ENCODE measurements around the gene CD22. TPM values are rescaled to one million over a fixed set of nuclear protein-coding genes. Genes with fewer than 3 reads are reported as not detected.

Gene CD22
- total and polyA plus RNA-seq, 2 donors (not counting 1 experiment from before 2014, with no cell fraction given), result 0.15 to 1.2 TPM

DNA sequence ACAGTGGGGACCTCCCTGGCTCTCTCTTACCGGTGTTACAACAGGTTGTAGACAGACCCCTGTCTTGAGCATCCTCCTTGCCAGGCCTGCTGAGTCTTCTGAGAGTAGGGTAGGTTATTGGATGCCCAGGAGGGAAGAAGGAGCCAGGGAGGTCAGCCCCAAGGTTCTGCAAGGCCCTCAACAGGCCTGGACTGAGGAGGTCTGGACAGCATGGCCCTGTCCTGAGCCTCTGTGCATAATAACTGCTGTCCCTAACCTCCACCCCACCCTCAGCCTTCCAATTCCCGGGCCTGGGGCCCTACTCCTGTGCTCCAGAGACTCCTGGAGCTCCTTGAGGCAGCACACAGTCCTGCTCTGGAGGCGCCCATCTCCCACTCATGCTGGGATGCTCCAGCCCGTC is 336 bp downstream of the CD22 start:
- H3K4me1 ChIP-seq (ENCODE audit: control insufficient read depth, extremely low read depth, insufficient read depth, low read length), result no peaks in the 10 kb centered on the region
- TF ChIP-seq, protein P1, sequence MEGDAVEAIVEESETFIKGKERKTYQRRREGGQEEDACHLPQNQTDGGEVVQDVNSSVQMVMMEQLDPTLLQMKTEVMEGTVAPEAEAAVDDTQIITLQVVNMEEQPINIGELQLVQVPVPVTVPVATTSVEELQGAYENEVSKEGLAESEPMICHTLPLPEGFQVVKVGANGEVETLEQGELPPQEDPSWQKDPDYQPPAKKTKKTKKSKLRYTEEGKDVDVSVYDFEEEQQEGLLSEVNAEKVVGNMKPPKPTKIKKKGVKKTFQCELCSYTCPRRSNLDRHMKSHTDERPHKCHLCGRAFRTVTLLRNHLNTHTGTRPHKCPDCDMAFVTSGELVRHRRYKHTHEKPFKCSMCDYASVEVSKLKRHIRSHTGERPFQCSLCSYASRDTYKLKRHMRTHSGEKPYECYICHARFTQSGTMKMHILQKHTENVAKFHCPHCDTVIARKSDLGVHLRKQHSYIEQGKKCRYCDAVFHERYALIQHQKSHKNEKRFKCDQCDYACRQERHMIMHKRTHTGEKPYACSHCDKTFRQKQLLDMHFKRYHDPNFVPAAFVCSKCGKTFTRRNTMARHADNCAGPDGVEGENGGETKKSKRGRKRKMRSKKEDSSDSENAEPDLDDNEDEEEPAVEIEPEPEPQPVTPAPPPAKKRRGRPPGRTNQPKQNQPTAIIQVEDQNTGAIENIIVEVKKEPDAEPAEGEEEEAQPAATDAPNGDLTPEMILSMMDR (conservative IDR thresholded peaks at IDR 0.05 in 1 of 2, IDR thresholded peaks at IDR 0.05 in 1 of 2; ENCODE audit: low read depth in 1 of 2, low read length in 2 of 2), result no peak
- TF ChIP-seq EZH2 (IDR thresholded peaks at IDR 0.05; ENCODE audit: low read length, missing control alignments), result no peak
- no peak overlapping the region for H3K27ac ChIP-seq (ENCODE audit: insufficient read depth, low read length)
- H3K9ac ChIP-seq (ENCODE audit: insufficient read depth, low read length), result no peak overlapping the region
- DNase-seq (ENCODE audit: low read depth in 2 of 2), result no peak
- no peaks in the 10 kb centered on the region for H3K79me2 ChIP-seq (ENCODE audit: control insufficient read depth, insufficient read depth, low read length)
- H2AFZ ChIP-seq (ENCODE audit: low read length), result no peak overlapping the region
- no peak overlapping the region for H3K4me2 ChIP-seq (ENCODE audit: extremely low read depth, insufficient read depth, low read length)
- no peaks in the 10 kb centered on the region for H4K20me1 ChIP-seq (ENCODE audit: control insufficient read depth, extremely low read depth, insufficient read depth, low read length)
- no peaks in the 10 kb centered on the region for H3K9me3 ChIP-seq (ENCODE audit: control insufficient read depth, insufficient read depth, low read depth, low read length)
- no peak overlapping the region for H3K4me3 ChIP-seq (replicated peaks in 1 of 4; ENCODE audit: control extremely low read depth in 1 of 4, insufficient read depth in 1 of 4, low read depth in 3 of 4, low read length in 4 of 4)
- no peaks in the 10 kb centered on the region for H3K27me3 ChIP-seq (ENCODE audit: control insufficient read depth, insufficient read depth, low read length)
- no peaks in the 10 kb centered on the region for H3K36me3 ChIP-seq (ENCODE audit: control insufficient read depth, insufficient read depth, low read length)

DNA sequence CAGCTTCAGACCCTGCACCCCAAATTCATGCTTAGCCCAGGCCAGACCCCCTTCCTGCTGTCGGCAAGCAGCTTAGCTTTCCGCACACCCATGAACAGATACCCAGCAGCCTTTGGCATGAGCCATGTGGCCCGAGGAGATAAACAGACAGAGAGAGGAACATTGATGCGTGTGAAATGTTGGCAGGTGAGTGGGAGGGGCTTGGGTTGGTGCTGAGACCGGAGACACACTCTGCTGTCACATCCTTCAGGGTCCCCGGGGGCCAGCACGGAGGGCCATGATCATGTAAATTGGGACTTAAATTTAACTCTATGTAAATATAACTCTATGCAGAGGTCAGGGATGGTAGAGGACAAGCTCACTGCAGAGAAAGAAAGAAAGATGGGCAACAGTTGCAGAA is 1.5 kb downstream of the CD22 start:
- Histone ChIP-seq H3K9me3 (ENCODE audit: control insufficient read depth, insufficient read depth, low read depth, low read length) (no peaks in the 10 kb centered on the region), H2AFZ (ENCODE audit: low read length) (no peak overlapping the region), H3K27me3 (ENCODE audit: control insufficient read depth, insufficient read depth, low read length) (no peaks in the 10 kb centered on the region), H3K79me2 (ENCODE audit: control insufficient read depth, insufficient read depth, low read length) (no peaks in the 10 kb centered on the region), H3K27ac (ENCODE audit: insufficient read depth, low read length) (no peak overlapping the region), H3K9ac (ENCODE audit: insufficient read depth, low read length) (no peak overlapping the region), H4K20me1 (ENCODE audit: control insufficient read depth, extremely low read depth, insufficient read depth, low read length) (no peaks in the 10 kb centered on the region), H3K4me3 (replicated peaks in 1 of 4; ENCODE audit: control extremely low read depth in 1 of 4, insufficient read depth in 1 of 4, low read depth in 3 of 4, low read length in 4 of 4) (no peak overlapping the region), H3K4me2 (ENCODE audit: extremely low read depth, insufficient read depth, low read length) (no peak overlapping the region), H3K4me1 (ENCODE audit: control insufficient read depth, extremely low read depth, insufficient read depth, low read length) (no peaks in the 10 kb centered on the region), H3K36me3 (ENCODE audit: control insufficient read depth, insufficient read depth, low read length) (no peaks in the 10 kb centered on the region)
- no peak for DNase-seq (ENCODE audit: low read depth in 2 of 2)
- TF ChIP-seq, protein P1 (conservative IDR thresholded peaks at IDR 0.05 in 1 of 2, IDR thresholded peaks at IDR 0.05 in 1 of 2; ENCODE audit: low read depth in 1 of 2, low read length in 2 of 2), result no peak
- TF ChIP-seq EZH2 (IDR thresholded peaks at IDR 0.05; ENCODE audit: low read length, missing control alignments), result no peak

DNA sequence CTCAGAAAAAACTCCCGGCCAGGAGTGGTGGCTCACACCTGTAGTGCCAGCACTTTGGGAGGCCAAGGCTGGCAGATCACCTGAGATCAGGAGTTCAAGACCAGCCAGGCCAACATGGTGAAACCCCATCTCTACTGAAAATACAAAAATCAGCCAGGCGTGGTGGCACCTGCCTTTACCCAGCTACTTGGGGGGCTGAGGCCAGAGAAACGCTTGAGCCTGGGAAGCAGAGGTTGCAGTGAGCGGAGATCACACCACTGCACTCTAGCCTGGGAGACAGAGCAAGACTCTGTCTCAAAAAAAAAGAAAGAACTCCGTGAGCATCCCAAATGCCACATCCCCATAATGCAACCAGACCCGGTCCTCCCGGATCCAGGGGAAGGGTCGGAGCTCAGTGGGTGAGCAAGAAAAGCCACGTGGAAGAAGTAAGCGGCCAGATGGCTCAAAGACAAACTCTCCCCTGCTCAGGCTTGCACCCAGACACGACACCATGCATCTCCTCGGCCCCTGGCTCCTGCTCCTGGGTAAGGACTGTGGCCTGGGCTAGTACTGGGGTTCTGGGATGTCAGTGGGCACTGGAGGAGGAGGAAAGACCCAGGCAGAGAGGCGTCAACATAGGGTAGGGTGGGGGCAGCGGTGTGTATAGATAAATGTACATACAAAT is 2.7 kb downstream of the CD22 start:
- Histone ChIP-seq H4K20me1 (ENCODE audit: control insufficient read depth, extremely low read depth, insufficient read depth, low read length) (no peaks in the 10 kb centered on the region), H3K9ac (ENCODE audit: insufficient read depth, low read length) (no peak overlapping the region), H3K4me2 (ENCODE audit: extremely low read depth, insufficient read depth, low read length) (no peak overlapping the region), H3K27ac (ENCODE audit: insufficient read depth, low read length) (no peak overlapping the region), H3K4me1 (ENCODE audit: control insufficient read depth, extremely low read depth, insufficient read depth, low read length) (no peaks in the 10 kb centered on the region), H3K36me3 (ENCODE audit: control insufficient read depth, insufficient read depth, low read length) (no peaks in the 10 kb centered on the region), H3K9me3 (ENCODE audit: control insufficient read depth, insufficient read depth, low read depth, low read length) (no peaks in the 10 kb centered on the region), H3K79me2 (ENCODE audit: control insufficient read depth, insufficient read depth, low read length) (no peaks in the 10 kb centered on the region), H2AFZ (ENCODE audit: low read length) (no peak overlapping the region), H3K27me3 (ENCODE audit: control insufficient read depth, insufficient read depth, low read length) (no peaks in the 10 kb centered on the region), H3K4me3 (replicated peaks in 1 of 4; ENCODE audit: control extremely low read depth in 1 of 4, insufficient read depth in 1 of 4, low read depth in 3 of 4, low read length in 4 of 4) (no peak overlapping the region)
- TF ChIP-seq, protein P1 (conservative IDR thresholded peaks at IDR 0.05 in 1 of 2, IDR thresholded peaks at IDR 0.05 in 1 of 2; ENCODE audit: low read depth in 1 of 2, low read length in 2 of 2), result no peak
- TF ChIP-seq EZH2 (IDR thresholded peaks at IDR 0.05; ENCODE audit: low read length, missing control alignments), result no peak
- no peak for DNase-seq (ENCODE audit: low read depth in 2 of 2)

Measured in fibroblast of lung (primary cell).